Fibroblast of lung (primary cell): ENCODE measurements around the gene MARCO. TPM values are rescaled to one million over a fixed set of nuclear protein-coding genes. Genes with fewer than 3 reads are reported as not detected.

Source experiments
- DNase-seq, 2 donors: peaks; one replicate each; pipeline versions ENCODE4 v3.0.0 to v3.0.0-alpha.2; 2010; ENCODE audit warnings: low read depth in 2 of 2
- H2AFZ ChIP-seq: 2 replicates; pipeline ENCODE4 v1.5.1; 2012; ENCODE audit warnings: low read length, control low read depth, inconsistent platforms
- H3K27ac ChIP-seq: 2 replicates; pipeline ENCODE4 v1.5.1; 2011; ENCODE audit warnings: low read length, control low read depth; ENCODE audit not compliant: insufficient read depth
- H3K27me3 ChIP-seq: 2 replicates; pipeline ENCODE4 v1.5.1; 2011; ENCODE audit warnings: mild to moderate bottlenecking, low read length; ENCODE audit not compliant: control insufficient read depth, insufficient read depth
- H3K36me3 ChIP-seq: 2 replicates; pipeline ENCODE4 v1.5.1; 2011; ENCODE audit warnings: low read length; ENCODE audit not compliant: control insufficient read depth, insufficient read depth
- H3K4me1 ChIP-seq: 2 replicates; pipeline ENCODE4 v1.5.1; 2011; ENCODE audit warnings: low read length; ENCODE audit not compliant: control insufficient read depth, insufficient read depth; ENCODE audit errors: extremely low read depth
- H3K4me2 ChIP-seq: 2 replicates; pipeline ENCODE4 v1.5.1; 2011; ENCODE audit warnings: low read length, control low read depth; ENCODE audit not compliant: insufficient read depth; ENCODE audit errors: extremely low read depth
- H3K4me3 ChIP-seq, 4 experiments: fragments of 200-600 bp in 1 of 4; sonication (generic) in 1 of 4; replicated peaks in 1 of 4; 2 replicates each; pipeline ENCODE4 v1.5.1; 2011 to 2016; ENCODE audit warnings: low read length in 4 of 4, low read depth in 3 of 4, mild to moderate bottlenecking in 3 of 4, control low read depth in 2 of 4, inconsistent platforms in 1 of 4, mixed read lengths in 1 of 4; ENCODE audit not compliant: insufficient read depth in 1 of 4; ENCODE audit errors: control extremely low read depth in 1 of 4
- H3K79me2 ChIP-seq: 2 replicates; pipeline ENCODE4 v1.5.1; 2012; ENCODE audit warnings: mild to moderate bottlenecking, low read length, inconsistent platforms; ENCODE audit not compliant: control insufficient read depth, insufficient read depth
- H3K9ac ChIP-seq: 2 replicates; pipeline ENCODE4 v1.5.1; 2011; ENCODE audit warnings: mild to moderate bottlenecking, low read length, control low read depth; ENCODE audit not compliant: insufficient read depth
- H3K9me3 ChIP-seq: 2 replicates; pipeline ENCODE4 v1.5.1; 2012; ENCODE audit warnings: low read depth, low read length; ENCODE audit not compliant: control insufficient read depth, insufficient read depth
- H4K20me1 ChIP-seq: 2 replicates; pipeline ENCODE4 v1.5.1; 2011; ENCODE audit warnings: low read length; ENCODE audit not compliant: control insufficient read depth, insufficient read depth; ENCODE audit errors: extremely low read depth
- CTCF ChIP-seq, 2 donors: IDR thresholded peaks in 1 of 2; conservative IDR thresholded peaks in 1 of 2; 1 replicate in 1 of 2; 2 replicates in 1 of 2; pipeline ENCODE4 v1.5.1; 2011 to 2012; ENCODE audit warnings: low read length in 2 of 2, control low read depth in 1 of 2, inconsistent platforms in 1 of 2, low read depth in 1 of 2, mild to moderate bottlenecking in 1 of 2
- EZH2 ChIP-seq: IDR thresholded peaks from 2 replicates; pipeline ENCODE4 v1.5.1; 2012; ENCODE audit warnings: low read length, control low read depth, mild to moderate bottlenecking; ENCODE audit errors: missing control alignments
- polyA plus RNA-seq, 2 donors: library from polyadenylated mRNA; depleted of rRNA in 1 of 2; stranded (reverse) in 1 of 2; unstranded in 1 of 2; fragments of >200 nt; gene quantifications; 2 replicates each; pipeline ENCODE4 v1.2.1, GENCODE V29; 2011 to 2012; ENCODE audit warnings: missing spikeins in 1 of 2
- total RNA-seq: library from RNA; depleted of rRNA; stranded (reverse); fragments of >200 nt; gene quantifications from 2 replicates; pipeline ENCODE4 v1.2.1, GENCODE V29; 2014

MARCO gene
- total and polyA plus RNA-seq, 2 donors (not counting 1 experiment from before 2014, with no cell fraction given), result not detected

GRCh38 chr2:119004602-119005001 is 62.6 kb downstream of the MARCO start:
- Histone ChIP-seq H2AFZ (no peak overlapping the region), H3K4me1 (no peaks in the 10 kb centered on the region), H3K36me3 (no peaks in the 10 kb centered on the region), H3K4me3 (no peak overlapping the region), H3K27me3 (no peaks in the 10 kb centered on the region), H4K20me1 (no peaks in the 10 kb centered on the region), H3K9ac (no peak overlapping the region), H3K4me2 (no peak overlapping the region), H3K9me3 (no peaks in the 10 kb centered on the region), H3K27ac (no peak overlapping the region), H3K79me2 (no peaks in the 10 kb centered on the region)
- no peak for TF ChIP-seq CTCF (conservative IDR thresholded peaks at IDR 0.05 in 1 of 2, IDR thresholded peaks at IDR 0.05 in 1 of 2; ENCODE audit: low read depth in 1 of 2, low read length in 2 of 2)
- no peak for TF ChIP-seq EZH2
- no peak for DNase-seq

- H4K20me1 ChIP-seq, result no peaks in the 10 kb centered on the region
- no peak for TF ChIP-seq EZH2
- no peak for TF ChIP-seq CTCF (conservative IDR thresholded peaks at IDR 0.05 in 1 of 2, IDR thresholded peaks at IDR 0.05 in 1 of 2; ENCODE audit: low read depth in 1 of 2, low read length in 2 of 2)
- H3K4me2 ChIP-seq, result no peak overlapping the region
- no peaks in the 10 kb centered on the region for H3K4me1 ChIP-seq
- peak in 1 of 2 donors; percentile 13 for DNase-seq
- H3K36me3 ChIP-seq, result no peaks in the 10 kb centered on the region
- H3K79me2 ChIP-seq, result no peaks in the 10 kb centered on the region
- H2AFZ ChIP-seq, result no peak overlapping the region
- H3K9ac ChIP-seq, result no peak overlapping the region
- H3K4me3 ChIP-seq, result no peak overlapping the region
- no peak overlapping the region for H3K27ac ChIP-seq
- H3K27me3 ChIP-seq, result no peaks in the 10 kb centered on the region
- H3K9me3 ChIP-seq, result no peaks in the 10 kb centered on the region
Measured at GRCh38 chr2:119005051-119005450, 63.1 kb downstream of the MARCO start.

- no peak overlapping the region for H3K4me3 ChIP-seq
- no peak overlapping the region for H2AFZ ChIP-seq
- no peak overlapping the region for H3K9ac ChIP-seq
- H3K27me3 ChIP-seq, result no peaks in the 10 kb centered on the region
- no peak overlapping the region for H3K27ac ChIP-seq
- H3K79me2 ChIP-seq, result no peaks in the 10 kb centered on the region
- no peaks in the 10 kb centered on the region for H3K36me3 ChIP-seq
- no peak for DNase-seq
- H3K9me3 ChIP-seq, result no peaks in the 10 kb centered on the region
- H3K4me1 ChIP-seq, result no peaks in the 10 kb centered on the region
- H3K4me2 ChIP-seq, result no peak overlapping the region
- TF ChIP-seq CTCF (conservative IDR thresholded peaks at IDR 0.05 in 1 of 2, IDR thresholded peaks at IDR 0.05 in 1 of 2; ENCODE audit: low read depth in 1 of 2, low read length in 2 of 2), result no peak
- TF ChIP-seq EZH2, result no peak
- no peaks in the 10 kb centered on the region for H4K20me1 ChIP-seq
Measured at GRCh38 chr2:119005555-119005954, 63.6 kb downstream of the MARCO start.
